T-helper 2 cell (primary cell): ENCODE measurements around the gene PTGIR.

ENCODE experiments used
- DNase-seq, 5 experiments: peaks; one replicate each; pipeline versions ENCODE4 v3.0.0 to v3.0.0-alpha.2; 2012 to 2022

The PTGIR gene

GRCh38 chr19:46615966-46616365 is 8.9 kb downstream of the PTGIR start:
- DNase-seq = no peak

GRCh38 chr19:46614114-46614722 is 10.7 kb downstream of the PTGIR start:
- peak; percentile 49 to 82 (median 72) for DNase-seq

- DNase-seq = no peak
Observed at GRCh38 chr19:46613525-46613924, 11.4 kb downstream of the PTGIR start.

GRCh38 chr19:46611776-46612175 is 13.1 kb downstream of the PTGIR start:
- no peak for DNase-seq

GRCh38 chr19:46610851-46611770 is 13.8 kb downstream of the PTGIR start:
- peak in 1 of 5 experiments; percentile 61 for DNase-seq

- DNase-seq = no peak
Observed at GRCh38 chr19:46610413-46610775, 14.5 kb downstream of the PTGIR start.

GRCh38 chr19:46609511-46610412 is 15.1 kb downstream of the PTGIR start:
- DNase-seq = no peak

GRCh38 chr19:46608581-46609345 is 16.1 kb downstream of the PTGIR start:
- DNase-seq = no peak

GRCh38 chr19:46608178-46608577 is 16.7 kb downstream of the PTGIR start:
- no peak for DNase-seq

- no peak for DNase-seq
Observed at GRCh38 chr19:46607448-46607841, 17.4 kb downstream of the PTGIR start.

GRCh38 chr19:46606681-46607447 is 18.0 kb downstream of the PTGIR start:
- DNase-seq = no peak

- no peak for DNase-seq
Observed at GRCh38 chr19:46606019-46606418, 18.9 kb downstream of the PTGIR start.

- DNase-seq = no peak
Observed at GRCh38 chr19:46605356-46605821, 19.5 kb downstream of the PTGIR start.

- DNase-seq = no peak
Observed at GRCh38 chr19:46604781-46605355, 20.0 kb downstream of the PTGIR start.

- DNase-seq = no peak
Observed at GRCh38 chr19:46603752-46604231, 21.1 kb downstream of the PTGIR start.

GRCh38 chr19:46603195-46603637 is 21.7 kb downstream of the PTGIR start:
- DNase-seq = no peak

- DNase-seq = peak in 3 of 5 experiments; percentile 13 to 62 (median 53)
Observed at GRCh38 chr19:46602392-46603194, 22.3 kb downstream of the PTGIR start.

GRCh38 chr19:46601318-46602224 is 23.3 kb downstream of the PTGIR start, which contains the start of gene CALM3:
TSS of gene CALM3 (plus strand) at chr19:46601330. CDS start at chr19:46601435, 105 bp downstream.
- DNase-seq = peak in 1 of 5 experiments; percentile 38
